Transverse colon (tissue), 4 donors: ENCODE measurements around the gene UNCX. TPM values are rescaled to one million over a fixed set of nuclear protein-coding genes. Genes with fewer than 3 reads are reported as not detected.

Experiments used
- DNase-seq: peaks from one replicate; pipeline ENCODE4 v3.0.0-alpha.2; 2019
- H3K27ac ChIP-seq, 4 donors: fragments of 200-600 bp; sonication (generic); 2 replicates each; pipeline ENCODE4 v1.5.1; 2016 to 2018; ENCODE audit warnings: inconsistent platforms in 4 of 4
- H3K27me3 ChIP-seq: fragments of 200-600 bp; sonication (generic); 2 replicates; pipeline ENCODE4 v1.5.1; 2017; ENCODE audit warnings: inconsistent platforms
- H3K36me3 ChIP-seq, 4 donors: fragments of 200-600 bp; sonication (generic); 2 replicates each; pipeline ENCODE4 v1.5.1; 2017 to 2019; ENCODE audit warnings: inconsistent platforms in 4 of 4
- H3K4me1 ChIP-seq, 4 donors: fragments of 200-600 bp; sonication (generic); 2 replicates each; pipeline ENCODE4 v1.5.1; 2017 to 2020; ENCODE audit warnings: inconsistent platforms in 4 of 4
- H3K4me3 ChIP-seq, 4 donors: fragments of 200-600 bp; sonication (generic); 1 replicate in 1 of 4; 2 replicates in 3 of 4; pipeline versions ENCODE4 v1.5.1 to v1.6.1; 2017 to 2019; ENCODE audit warnings: inconsistent platforms in 4 of 4
- H3K9me3 ChIP-seq, 2 donors: fragments of 200-600 bp; sonication (generic); 2 replicates each; pipeline ENCODE4 v1.5.1; 2017 to 2019; ENCODE audit warnings: inconsistent platforms in 2 of 2
- EP300 ChIP-seq: sonication (generic); formaldehyde crosslinking; IDR thresholded peaks from one replicate; pipeline ENCODE4 v1.6.1; 2017; ENCODE audit warnings: antibody characterized with exemption, low read depth
- POLR2A ChIP-seq: fragments of 450-650 bp; IDR thresholded peaks from one replicate; pipeline ENCODE4 v1.6.1; 2016; ENCODE audit warnings: antibody characterized with exemption, mild to moderate bottlenecking, moderate library complexity
- POLR2AphosphoS5 ChIP-seq, 3 donors: sonication (generic); formaldehyde crosslinking; IDR thresholded peaks; one replicate each; pipeline ENCODE4 v1.6.1; 2016; ENCODE audit warnings: antibody characterized with exemption in 3 of 3
- WGBS, 2 donors: methylation state at CpG; one replicate each; pipeline ENCODE4 v1.1.5; 2018; ENCODE audit warnings: low coverage in 1 of 2; 5-methylcytosine and 5-hydroxymethylcytosine counted together
- in situ Hi-C, 4 donors: fragments of 200-750 bp; cut with MboI; loops; one replicate each; pipeline versions ENCODE4 v1.15.0 to v1.15.1; 2017; ENCODE audit warnings: low sequenced_read_pairs in 3 of 4, low pct_ligation_motif_present in 1 of 4, low pct_unique_long_range_greater_than_20kb in 1 of 4
- intact Hi-C: fragments of 100-400 bp; cut with DNase I; formaldehyde crosslinking; loops from one replicate; pipeline ENCODE4 v1.15.1; 2023; ENCODE audit warnings: low total_unique reads
- total RNA-seq, 4 donors: library from RNA; depleted of rRNA; stranded (reverse); fragments of >200 nt; gene quantifications; one replicate each; pipeline ENCODE4 v1.1.0, GENCODE V29; 2016
- TF ChIP-seq, protein P1 (sequence below), 5 experiments: fragments of 200-600 bp in 3 of 5; fragments of 450-650 bp in 2 of 5; sonication (generic) in 3 of 5; IDR thresholded peaks; 1 replicate in 2 of 5; 2 replicates in 3 of 5; pipeline ENCODE4 v1.5.1; 2016 to 2017; ENCODE audit warnings: antibody characterized with exemption in 5 of 5, inconsistent platforms in 3 of 5, mild to moderate bottlenecking in 2 of 5, moderate library complexity in 1 of 5

The UNCX gene
- total RNA-seq, 4 donors from 2014 or later, result not detected

- in situ Hi-C loops, result no loop called here
- Histone ChIP-seq H3K9me3 (no peaks in the 10 kb centered on the region), H3K4me1 (peaks cover 0 to 10% (median 6%) of the 10 kb centered on the region in 4 donors), H3K4me3 (no peak overlapping the region), H3K36me3 (no peaks in the 10 kb centered on the region), H3K27me3 (peaks cover 100% of the 10 kb centered on the region), H3K27ac (no peak overlapping the region)
- no peak for TF ChIP-seq EP300
- TF ChIP-seq POLR2A, result no peak
- no peak for TF ChIP-seq POLR2AphosphoS5 (IDR thresholded peaks at IDR 0.05)
- TF ChIP-seq, protein P1, sequence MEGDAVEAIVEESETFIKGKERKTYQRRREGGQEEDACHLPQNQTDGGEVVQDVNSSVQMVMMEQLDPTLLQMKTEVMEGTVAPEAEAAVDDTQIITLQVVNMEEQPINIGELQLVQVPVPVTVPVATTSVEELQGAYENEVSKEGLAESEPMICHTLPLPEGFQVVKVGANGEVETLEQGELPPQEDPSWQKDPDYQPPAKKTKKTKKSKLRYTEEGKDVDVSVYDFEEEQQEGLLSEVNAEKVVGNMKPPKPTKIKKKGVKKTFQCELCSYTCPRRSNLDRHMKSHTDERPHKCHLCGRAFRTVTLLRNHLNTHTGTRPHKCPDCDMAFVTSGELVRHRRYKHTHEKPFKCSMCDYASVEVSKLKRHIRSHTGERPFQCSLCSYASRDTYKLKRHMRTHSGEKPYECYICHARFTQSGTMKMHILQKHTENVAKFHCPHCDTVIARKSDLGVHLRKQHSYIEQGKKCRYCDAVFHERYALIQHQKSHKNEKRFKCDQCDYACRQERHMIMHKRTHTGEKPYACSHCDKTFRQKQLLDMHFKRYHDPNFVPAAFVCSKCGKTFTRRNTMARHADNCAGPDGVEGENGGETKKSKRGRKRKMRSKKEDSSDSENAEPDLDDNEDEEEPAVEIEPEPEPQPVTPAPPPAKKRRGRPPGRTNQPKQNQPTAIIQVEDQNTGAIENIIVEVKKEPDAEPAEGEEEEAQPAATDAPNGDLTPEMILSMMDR (IDR thresholded peaks at IDR 0.05), result no peak
- WGBS, 2 donors, result 15% methylated on average over 33 of the region's 33 CpGs; no CpG with 5 or more reads in 1 of the 2 donors
- intact Hi-C loops, result no loop called here
- no peak for DNase-seq
These were observed 9.6 kb downstream of the UNCX start for GRCh38 chr7:1242256-1242605.

DNA sequence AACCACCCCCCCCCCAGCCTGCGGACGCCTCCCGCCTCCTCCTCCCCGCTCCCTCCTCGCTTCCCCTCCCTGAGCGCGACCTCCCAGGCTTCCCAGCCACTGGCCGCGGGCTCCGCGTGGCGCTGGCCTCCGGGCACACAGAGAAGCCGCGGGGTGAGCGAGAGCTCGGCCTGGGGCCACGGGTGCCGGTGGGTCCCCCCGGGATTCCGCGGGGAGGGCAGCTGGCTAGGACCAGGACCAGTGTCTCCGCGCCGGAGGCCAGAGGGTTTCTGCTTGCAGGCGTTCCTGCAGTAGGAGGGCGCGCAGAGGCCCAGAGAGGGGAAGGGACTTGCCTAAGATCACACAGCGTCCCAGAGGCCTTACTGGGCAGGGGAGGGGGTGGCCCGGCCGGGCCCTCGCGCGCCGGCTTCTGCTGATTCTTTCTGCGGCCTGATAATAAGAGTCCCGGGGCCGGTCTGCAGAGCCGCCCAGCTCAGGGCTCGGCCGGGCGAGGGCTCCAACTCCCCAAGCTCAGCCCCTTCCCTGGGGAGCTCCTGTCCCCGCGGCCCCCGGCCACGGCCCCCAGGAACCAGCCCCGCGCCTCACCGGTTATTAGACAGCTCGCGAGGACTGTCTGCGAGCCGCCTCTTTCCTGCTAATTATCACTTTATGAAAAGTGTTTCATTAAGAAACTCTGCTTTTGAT, 10.1 kb downstream of the UNCX start:
- intact Hi-C loops (no loop called here), in situ Hi-C loops (no loop called here)
- H3K4me3 ChIP-seq, result no peak overlapping the region
- H3K9me3 ChIP-seq, result no peaks in the 10 kb centered on the region
- H3K36me3 ChIP-seq, result no peaks in the 10 kb centered on the region
- H3K27me3 ChIP-seq, result peaks cover 100% of the 10 kb centered on the region
- 19 to 40% methylated on average over 4 to 52 of the region's 53 CpGs for WGBS, 2 donors
- no peak for DNase-seq
- TF ChIP-seq EP300 (no peak), POLR2A (no peak), POLR2AphosphoS5 (IDR thresholded peaks at IDR 0.05) (no peak)
- TF ChIP-seq, protein P1 (IDR thresholded peaks at IDR 0.05), result no peak
- no peak overlapping the region for H3K27ac ChIP-seq
- peaks cover 0 to 14% (median 9%) of the 10 kb centered on the region in 4 donors for H3K4me1 ChIP-seq

DNA sequence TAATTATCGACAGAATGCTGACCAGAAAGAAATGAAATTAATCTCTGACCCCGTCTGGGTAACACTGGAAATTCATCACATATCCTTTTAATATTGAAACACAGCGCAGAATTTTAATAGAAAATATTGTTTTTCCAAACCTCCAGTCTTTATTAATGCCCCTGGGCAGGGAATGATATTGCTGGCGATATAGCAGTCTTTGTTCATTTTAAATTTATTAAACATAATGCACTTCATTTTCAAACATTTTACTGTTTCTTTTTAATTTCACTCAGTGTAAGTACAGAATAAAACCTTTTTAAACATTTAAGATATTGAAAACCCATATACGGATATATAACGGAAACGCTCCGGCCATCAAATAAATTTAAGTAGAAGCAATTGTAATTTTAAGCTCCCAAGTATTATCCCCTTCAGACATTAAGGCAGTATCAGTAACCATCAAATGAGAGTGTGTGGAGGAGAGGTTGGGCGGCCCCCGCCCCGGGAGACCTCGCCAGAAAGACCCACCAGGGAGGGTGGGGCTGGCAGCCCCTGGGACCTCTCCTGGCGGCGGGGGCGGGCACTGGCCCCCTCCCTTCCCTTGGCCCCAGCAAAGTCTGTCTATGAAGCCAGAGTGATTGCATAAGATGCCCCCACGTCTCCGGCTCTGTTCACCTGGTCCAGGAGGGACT, 10.8 kb downstream of the UNCX start:
- H3K4me3 ChIP-seq, result no peak overlapping the region
- WGBS, 2 donors, result 9 to 15% methylated on average over 8 to 17 of the region's 17 CpGs
- TF ChIP-seq POLR2AphosphoS5 (IDR thresholded peaks at IDR 0.05) (no peak), EP300 (no peak), POLR2A (no peak)
- TF ChIP-seq, protein P1 (IDR thresholded peaks at IDR 0.05), result no peak

DNA sequence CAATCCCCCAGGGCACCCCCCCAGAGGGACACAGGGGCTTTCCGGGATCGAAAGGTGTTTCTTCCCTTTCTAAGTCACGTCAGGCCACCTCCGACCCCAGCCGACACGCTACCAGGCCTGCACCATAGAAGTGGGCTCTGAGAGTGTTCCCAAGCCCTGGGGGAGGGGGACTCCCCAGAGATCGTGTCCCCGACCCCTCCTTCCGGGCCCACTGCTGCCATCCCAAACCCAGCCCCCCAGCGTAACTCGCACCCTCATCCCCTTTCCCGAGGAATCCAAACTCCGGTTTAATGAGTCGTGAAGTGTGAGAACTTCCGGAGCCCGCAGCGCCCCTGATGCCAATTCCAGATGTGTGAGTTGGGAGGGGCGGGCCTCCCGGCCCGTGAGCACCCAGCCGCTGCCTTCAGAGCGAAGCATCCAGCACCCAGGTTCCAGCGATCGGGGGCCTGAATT, 11.3 kb downstream of the UNCX start:
- H3K4me1 ChIP-seq, result peaks cover 0 to 16% (median 9%) of the 10 kb centered on the region in 4 donors
- 18% methylated on average over 21 of the region's 24 CpGs; no CpG with 5 or more reads in 1 of the 2 donors for WGBS, 2 donors

More for the DNA sequence above, 10.8 kb downstream of the UNCX start:
- intact Hi-C loops, result no loop called here
- no peaks in the 10 kb centered on the region for H3K36me3 ChIP-seq
- no peak overlapping the region for H3K27ac ChIP-seq
- peaks cover 0 to 16% (median 9%) of the 10 kb centered on the region in 4 donors for H3K4me1 ChIP-seq
- H3K9me3 ChIP-seq, result no peaks in the 10 kb centered on the region
- no peak for DNase-seq
- H3K27me3 ChIP-seq, result peaks cover 100% of the 10 kb centered on the region
- in situ Hi-C loops, result no loop called here

More for the DNA sequence above, 11.3 kb downstream of the UNCX start:
- DNase-seq, result no peak
- TF ChIP-seq, protein P1 (IDR thresholded peaks at IDR 0.05), result no peak
- no peak for TF ChIP-seq POLR2A
- no peak for TF ChIP-seq POLR2AphosphoS5 (IDR thresholded peaks at IDR 0.05)
- no peak for TF ChIP-seq EP300
- no peaks in the 10 kb centered on the region for H3K36me3 ChIP-seq
- in situ Hi-C loops (no loop called here), intact Hi-C loops (no loop called here)
- H3K27me3 ChIP-seq, result peaks cover 100% of the 10 kb centered on the region
- no peak overlapping the region for H3K27ac ChIP-seq
- no peaks in the 10 kb centered on the region for H3K9me3 ChIP-seq
- H3K4me3 ChIP-seq, result no peak overlapping the region
